Activated effector memory CD4-positive, alpha-beta T cell treated with Interleukin-2 at 50 U/mL for 16 hours (primary cell): ENCODE results near the gene MAOA.
"Not testable (repeated sequence)": the region's sequence is repeated elsewhere in the genome, so short reads cannot be mapped to it uniquely, and the experiment has no call there.

Experiments used
- DNase-seq: peaks from one replicate; pipeline ENCODE4 v3.0.0-alpha.2; 2020

MAOA gene

GRCh38 chrX:43664258-43664657 lies 8.2 kb downstream of the MAOA start:
- DNase-seq = no peak

- no peak for DNase-seq
Observed at GRCh38 chrX:43664708-43665107, 8.6 kb downstream of the MAOA start.

GRCh38 chrX:43666311-43666912 lies 10.3 kb downstream of the MAOA start:
- DNase-seq = no peak

- not testable (repeated sequence) for DNase-seq
Observed at GRCh38 chrX:43675965-43676628, 20.0 kb downstream of the MAOA start.

GRCh38 chrX:43676971-43677572 lies 21.0 kb downstream of the MAOA start:
- DNase-seq = no peak

- no peak for DNase-seq
Observed at GRCh38 chrX:43677993-43678392, 21.9 kb downstream of the MAOA start.

GRCh38 chrX:43679058-43679457 lies 23.0 kb downstream of the MAOA start:
- no peak for DNase-seq

GRCh38 chrX:43679778-43680177 lies 23.7 kb downstream of the MAOA start:
- DNase-seq = no peak

GRCh38 chrX:43682726-43683125 lies 26.6 kb downstream of the MAOA start:
- DNase-seq = no peak

- no peak for DNase-seq
Observed at GRCh38 chrX:43685221-43685620, 29.1 kb downstream of the MAOA start.

- no peak for DNase-seq
Observed at GRCh38 chrX:43688586-43688985, 32.5 kb downstream of the MAOA start.

GRCh38 chrX:43693602-43694406 lies 37.7 kb downstream of the MAOA start:
- DNase-seq = no peak

GRCh38 chrX:43699475-43699874 lies 43.4 kb downstream of the MAOA start:
- DNase-seq = no peak

- no peak for DNase-seq
Observed at GRCh38 chrX:43702079-43702524, 46.0 kb downstream of the MAOA start.

GRCh38 chrX:43702660-43703059 lies 46.6 kb downstream of the MAOA start:
- DNase-seq = no peak

- DNase-seq = no peak
Observed at GRCh38 chrX:43703211-43703791, 47.2 kb downstream of the MAOA start.

- no peak for DNase-seq
Observed at GRCh38 chrX:43706786-43707370, 50.8 kb downstream of the MAOA start.

GRCh38 chrX:43707812-43708548 lies 51.9 kb downstream of the MAOA start:
- no peak for DNase-seq

- no peak for DNase-seq
Observed at GRCh38 chrX:43716144-43716543, 60.0 kb downstream of the MAOA start.

- no peak for DNase-seq
Observed at GRCh38 chrX:43716696-43717095, 60.6 kb downstream of the MAOA start.

- no peak for DNase-seq
Observed at GRCh38 chrX:43717161-43717560, 61.1 kb downstream of the MAOA start.

- DNase-seq = no peak
Observed at GRCh38 chrX:43718081-43718480, 62.0 kb downstream of the MAOA start.
